HG02885 (cell line): ENCODE results near the gene NEGR1.
"Not testable (repeated sequence)": the region's sequence is repeated elsewhere in the genome, so short reads cannot be mapped to it uniquely, and the experiment has no call there.

Experiments used
- ATAC-seq: cut with Tn5 transposase; IDR thresholded peaks from one replicate; pipeline ENCODE4 v1.9.1; 2021; ENCODE audit warnings: mild to moderate bottlenecking; ENCODE audit not compliant: unreplicated experiment, poor library complexity

Gene NEGR1

DNA sequence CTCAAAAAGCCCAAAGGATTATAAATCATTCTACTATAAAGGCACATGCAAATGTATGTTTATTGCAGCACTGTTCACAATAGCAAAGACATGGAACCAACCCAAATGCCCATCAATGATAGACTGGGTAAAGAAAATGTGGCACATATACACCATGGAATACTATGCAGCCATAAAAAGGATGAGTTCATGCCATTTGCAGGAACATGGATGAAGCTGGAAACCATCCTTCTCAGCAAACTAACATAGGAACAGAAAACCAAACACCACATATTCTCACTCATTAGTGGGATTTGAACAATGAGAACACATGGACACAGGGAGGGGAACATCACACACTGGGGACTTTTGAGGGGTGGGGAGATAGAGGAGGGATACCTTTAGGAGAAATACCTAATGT, 46.4 kb downstream of the NEGR1 start:
- not testable (repeated sequence) for ATAC-seq

DNA sequence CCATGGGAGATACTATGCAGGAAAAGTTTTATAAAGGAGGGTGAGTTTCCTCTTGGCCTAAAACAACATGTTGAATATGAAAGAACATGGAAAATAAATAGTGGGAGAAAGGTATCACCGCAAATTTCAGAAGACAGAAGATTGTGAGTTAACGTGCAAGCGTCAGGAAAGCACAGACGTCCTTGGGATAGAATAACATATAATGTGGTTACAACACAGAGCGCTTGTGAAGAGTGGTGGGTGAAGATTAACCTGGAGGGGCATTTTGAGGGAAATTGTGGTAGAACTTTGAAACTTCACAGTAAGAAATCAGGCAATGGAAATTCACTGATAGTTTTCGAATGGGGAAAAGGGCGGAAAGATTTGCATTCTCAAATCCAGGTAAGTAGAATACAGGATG, 47.3 kb downstream of the NEGR1 start:
- no peak for ATAC-seq

DNA sequence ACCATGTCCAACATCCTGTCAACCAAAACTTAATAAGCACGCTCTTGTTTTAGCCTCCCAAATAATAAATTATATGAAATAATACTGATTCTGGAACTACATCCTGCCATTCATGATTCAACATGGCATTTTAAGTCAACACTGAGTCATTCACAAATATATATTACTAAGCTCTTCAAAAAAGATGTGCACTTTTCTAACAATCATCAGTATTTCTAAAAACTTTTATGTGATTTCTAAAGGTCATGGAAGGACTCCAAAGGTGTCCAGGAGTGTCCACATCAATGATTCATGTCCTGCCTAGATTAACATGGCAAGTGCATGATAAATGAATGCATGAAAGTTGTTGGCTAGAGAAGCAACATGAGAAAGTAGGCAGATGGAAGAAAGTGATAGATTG, 51.6 kb downstream of the NEGR1 start:
- no peak for ATAC-seq

DNA sequence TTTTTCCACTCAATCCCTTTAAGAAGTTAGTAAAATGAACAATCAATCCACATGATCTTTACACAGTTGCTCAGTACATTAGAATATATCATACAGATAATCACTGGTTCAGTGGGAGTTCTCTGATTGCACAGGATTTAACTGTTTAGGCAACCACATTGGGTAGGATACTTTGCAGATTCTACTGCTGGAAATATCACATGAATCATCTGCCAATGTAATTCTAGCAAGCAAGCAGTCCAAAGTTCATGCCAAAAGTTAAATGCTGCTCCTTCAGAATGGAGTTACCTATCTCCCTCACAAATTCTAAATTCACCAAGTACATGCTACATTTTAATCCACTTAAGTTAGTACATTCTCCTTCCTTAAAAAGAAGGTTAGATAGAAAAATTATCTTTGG, 52.4 kb downstream of the NEGR1 start:
- no peak for ATAC-seq

DNA sequence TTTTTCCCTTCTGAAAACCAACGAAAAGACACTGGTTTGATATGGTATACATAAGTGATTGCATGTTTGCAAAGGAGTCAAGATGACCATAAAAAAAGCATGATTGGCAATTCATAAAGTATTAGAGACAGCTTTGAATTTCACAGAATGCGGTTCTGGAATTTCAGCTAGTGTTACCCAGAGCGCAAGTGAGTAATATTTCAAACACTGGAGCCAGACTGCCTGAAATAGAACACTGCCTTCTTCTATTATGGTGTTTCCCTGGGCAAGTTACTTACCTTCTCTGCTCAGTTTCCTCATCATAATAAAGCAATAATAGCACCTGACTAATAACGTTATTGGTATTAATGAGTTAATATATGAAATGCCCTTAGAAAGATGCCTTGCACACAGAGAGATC, 54.7 kb downstream of the NEGR1 start:
- ATAC-seq = no peak

DNA sequence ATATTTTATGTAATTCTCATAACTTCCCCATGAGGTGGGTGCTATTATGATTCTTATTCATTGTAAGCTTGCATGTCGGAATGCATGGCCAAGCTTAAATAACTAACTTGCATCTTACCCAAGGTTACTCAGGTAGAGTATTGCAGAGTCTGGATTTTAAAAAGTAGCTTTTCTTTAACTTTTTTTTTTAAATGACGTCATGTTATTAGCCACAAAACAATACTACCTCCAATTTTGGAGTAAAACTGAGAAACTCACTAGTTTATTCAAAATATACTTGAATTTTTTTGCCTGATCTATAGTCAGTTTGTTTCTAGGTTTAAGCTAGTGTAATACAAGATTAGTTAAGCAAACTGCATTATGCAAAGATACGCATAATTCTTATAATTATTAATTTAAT, 57.8 kb downstream of the NEGR1 start:
- ATAC-seq = no peak

DNA sequence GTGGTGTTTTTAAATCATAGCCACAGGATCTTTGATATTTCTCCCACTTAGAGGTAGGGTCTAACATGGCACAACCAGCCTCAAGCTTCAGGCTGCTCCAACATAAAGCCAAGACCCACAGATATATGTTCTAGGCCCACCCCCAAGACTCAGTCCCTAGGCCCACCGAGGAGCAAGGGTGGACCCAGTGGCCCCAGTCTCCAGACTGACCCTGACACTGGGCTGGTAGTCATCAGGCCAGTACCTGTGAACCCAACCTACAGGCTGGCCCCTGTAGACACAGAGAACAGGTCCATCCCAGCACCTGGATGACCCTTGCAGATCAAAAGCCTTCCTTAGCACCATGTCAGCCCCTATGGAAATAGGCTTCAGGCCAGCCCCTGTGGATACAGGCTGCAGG, 60.5 kb downstream of the NEGR1 start:
- ATAC-seq = no peak

DNA sequence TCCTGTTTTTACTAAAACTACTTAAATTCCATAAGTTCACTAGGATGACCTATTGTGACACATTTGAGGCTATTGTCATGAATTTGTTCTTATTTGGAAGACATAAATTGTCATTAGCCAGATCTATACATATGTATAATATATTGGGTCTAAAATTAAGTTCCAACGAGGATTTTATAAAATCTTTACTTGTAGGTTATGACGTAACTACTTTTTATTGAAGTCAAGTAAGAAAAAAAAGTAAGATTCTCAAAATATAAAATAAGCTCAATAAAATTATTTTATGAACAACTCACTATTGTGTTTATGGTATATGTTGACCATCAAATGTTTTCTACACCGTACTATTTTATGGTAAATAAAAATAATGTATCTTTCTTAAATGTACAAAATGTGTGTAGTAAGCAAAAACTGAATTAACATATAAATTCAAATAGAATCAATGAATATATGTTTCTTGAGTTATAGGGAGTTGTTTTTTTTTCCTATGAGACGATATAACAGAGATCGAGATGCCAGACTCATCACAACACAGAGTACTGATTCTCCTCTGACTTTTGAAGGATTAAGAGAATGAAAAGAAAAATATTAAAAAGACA, 64.1 kb downstream of the NEGR1 start:
- ATAC-seq = no peak

DNA sequence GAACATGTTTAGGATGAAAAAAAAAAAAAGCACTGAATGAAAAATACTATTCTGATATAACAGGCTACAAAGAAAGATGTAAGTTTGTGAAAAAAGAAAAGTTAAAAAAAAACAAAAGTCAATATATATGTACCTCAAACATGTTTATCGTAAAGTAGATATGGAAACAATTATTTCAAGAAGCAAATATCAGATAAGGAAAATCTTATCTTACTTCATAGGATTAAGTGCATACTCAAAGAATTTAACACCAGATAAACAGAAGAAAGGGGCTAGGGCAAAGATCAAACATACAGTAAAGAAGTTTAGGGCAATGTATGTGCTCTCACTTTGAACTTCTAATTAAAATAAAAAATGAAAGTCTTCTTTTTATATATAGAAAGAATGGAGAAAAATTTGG, 75.3 kb downstream of the NEGR1 start:
- no peak for ATAC-seq

DNA sequence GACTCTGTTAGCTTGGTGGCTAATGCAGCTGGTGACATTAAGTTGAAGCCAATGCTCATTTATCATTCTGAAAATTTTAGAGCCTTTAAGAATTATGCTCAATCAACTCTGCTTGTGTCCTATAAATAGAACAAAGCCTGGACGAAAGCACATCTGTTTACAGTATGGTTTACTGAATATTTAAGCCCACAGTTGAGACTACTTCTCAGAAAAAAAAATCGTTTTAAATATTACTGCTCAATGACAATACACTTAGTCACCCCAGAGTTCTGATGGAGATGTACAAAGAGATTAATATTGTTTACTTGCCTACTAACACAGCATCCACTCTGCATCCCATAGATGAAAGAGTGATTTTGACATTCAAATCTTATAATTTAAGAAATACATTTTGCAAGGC, 79.6 kb downstream of the NEGR1 start:
- ATAC-seq = no peak

DNA sequence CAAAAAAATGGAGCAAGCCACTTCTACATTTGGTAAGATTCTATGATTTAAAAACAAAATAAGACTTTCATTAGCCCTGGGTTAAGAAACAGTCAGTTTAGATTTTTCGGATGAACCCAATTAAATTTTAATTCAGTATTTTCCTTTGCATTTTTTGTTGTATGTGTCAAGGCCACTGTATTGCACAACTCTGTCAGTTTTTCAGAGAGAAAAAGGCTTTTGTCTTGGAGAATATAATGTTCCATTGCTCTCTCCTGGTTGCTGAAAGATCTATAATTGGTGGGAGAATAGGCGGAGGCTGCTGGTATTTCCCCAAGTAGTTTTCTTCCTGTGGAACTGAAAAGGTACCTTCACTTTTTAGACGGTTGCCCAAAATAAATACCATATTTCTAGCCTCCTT, 84.6 kb downstream of the NEGR1 start:
- no peak for ATAC-seq

DNA sequence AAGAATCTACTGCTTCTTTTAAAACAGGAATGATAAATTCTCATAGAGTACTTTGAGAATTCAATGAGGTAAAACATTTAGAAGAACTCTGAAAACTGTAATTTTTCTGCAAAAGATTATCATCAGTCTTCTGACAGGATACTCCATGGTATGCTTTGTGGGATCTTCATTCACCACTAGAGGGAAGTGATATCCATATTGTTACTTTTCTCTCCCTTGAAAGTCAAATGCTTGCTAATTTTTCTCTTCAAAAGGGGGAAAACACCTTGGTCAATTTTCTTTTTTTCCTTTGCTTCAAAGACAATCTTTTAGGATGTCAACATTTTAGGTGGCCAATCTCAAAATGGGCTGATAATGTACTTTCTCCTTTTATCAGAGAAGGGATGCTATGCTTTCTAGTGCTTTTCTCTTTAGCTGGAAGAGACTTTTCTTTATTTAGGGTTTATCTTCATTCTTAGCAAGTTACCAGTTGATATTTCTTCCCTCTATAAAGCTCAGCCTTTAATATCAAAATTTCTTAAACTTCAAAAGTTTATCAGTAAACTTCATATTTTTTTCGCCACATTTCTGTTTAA, 95.5 kb downstream of the NEGR1 start:
- ATAC-seq = peak; percentile 35

DNA sequence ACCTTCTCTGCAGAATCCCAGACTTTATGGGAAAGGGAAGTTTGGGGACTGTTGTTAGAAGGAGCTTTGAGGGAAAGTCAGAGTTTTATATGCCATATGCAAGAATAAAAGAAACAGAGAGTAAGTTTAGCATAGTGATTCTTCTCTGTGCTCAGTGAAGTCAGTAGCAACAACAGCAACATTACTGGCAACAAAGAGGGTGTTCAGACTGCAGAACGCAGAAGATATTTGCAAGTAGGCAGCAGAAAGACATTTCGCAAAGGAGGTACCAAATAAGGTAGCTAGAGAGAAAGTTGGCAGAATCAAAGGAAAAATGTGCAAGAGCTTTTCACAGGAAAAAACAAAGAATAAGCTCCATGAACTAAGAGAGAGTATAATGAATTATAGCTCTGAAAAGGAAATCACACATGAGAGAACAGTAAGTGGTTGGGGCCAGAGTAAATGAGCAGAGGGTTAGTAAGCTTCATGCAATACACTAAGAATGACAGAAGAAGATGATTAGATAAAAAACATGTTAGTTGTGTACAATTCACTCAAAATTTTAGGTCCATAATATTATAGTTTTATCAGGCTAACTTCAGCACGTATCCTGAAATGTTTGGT, 98.1 kb downstream of the NEGR1 start:
- no peak for ATAC-seq

DNA sequence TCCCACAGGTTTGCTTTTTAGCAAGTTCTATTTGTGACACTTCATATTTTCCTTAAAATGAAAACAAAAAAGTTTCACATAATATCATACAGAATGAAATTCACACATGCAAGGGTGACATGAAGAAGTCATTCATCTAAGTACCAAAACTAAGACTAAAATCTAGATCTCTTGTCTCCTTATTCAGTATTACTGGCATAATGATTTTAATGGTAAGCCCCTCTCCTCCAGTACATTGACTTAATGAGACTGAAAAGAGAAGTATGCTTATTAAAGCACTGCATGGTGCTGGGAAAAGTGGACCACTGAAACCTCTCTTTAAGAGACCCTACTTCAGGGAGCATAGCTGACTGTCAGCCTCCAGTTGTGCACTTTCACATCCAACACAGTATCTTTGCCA, 99.5 kb downstream of the NEGR1 start:
- ATAC-seq = no peak

DNA sequence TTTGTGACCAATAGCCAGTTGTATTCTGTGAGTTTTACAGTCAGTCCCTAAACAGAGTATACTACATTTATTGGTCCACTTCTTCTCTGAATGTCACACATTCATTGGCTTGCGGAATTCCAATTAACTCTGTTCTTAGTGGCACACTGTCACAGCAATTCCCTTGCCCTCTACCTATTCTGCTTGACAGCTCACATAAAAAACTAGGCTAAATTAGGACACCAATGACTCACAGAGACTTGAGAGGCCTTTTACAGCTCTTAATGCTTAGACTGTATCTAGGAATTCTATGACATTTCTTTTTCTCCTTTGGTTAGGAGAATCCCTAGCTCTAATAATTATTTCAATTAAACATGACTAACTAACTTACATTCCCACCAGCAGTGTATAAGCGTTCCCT, 104.1 kb downstream of the NEGR1 start:
- ATAC-seq = no peak

DNA sequence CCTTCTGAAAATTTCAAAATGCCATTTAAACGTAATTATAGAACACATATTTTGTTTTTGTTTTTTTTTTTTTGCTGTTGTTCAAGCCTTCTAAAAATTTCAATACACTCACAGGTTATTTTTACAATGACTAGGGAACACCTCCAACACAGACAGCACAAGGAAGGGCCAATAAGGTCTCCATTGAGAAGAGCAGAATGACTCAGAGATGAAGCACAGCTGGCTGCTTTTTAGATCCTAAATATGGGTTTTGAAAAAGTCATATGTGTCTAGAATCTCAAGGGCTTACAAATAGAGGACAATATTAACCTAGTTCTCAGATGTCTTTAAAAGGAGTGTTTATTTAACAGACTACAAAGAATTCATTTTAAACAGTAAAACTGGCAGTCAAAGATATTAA, 104.6 kb downstream of the NEGR1 start:
- no peak for ATAC-seq

DNA sequence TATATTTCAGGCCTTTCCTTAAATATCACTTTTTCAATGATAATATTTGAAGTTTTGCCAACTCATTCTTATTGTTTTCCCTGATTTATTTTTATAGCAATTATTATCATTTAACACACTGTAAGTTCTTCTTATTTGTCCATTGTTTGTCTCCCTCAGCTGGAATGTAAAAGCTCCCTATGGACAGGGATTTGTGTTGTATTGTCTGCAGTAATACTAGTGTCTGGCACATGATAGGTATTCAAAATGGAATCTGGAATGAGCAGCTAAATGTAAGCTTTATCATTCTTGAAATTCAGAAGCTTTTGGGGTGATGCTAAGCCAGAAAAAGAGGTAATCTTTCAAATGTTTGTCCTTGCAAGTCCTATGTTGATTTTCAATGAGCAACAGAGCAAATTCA, 112.1 kb downstream of the NEGR1 start:
- no peak for ATAC-seq

DNA sequence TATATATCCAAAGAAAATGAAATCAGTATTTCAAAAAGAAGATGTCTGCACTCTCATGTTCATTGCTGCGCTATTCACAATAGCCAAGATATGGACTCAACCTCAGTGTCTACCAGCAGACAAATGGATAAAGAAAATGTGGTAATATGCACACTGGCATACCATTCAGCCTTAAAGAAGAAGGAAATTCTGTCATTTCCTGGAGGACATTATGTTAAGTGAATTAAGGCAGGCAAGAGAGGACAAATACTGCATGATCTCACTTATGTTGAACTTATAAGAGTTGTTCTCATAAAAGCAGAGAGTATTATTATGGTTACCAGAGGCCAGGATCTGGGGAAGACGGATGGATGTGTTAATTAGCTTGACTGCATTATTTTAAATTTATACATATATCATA, 115.9 kb downstream of the NEGR1 start:
- no peak for ATAC-seq

DNA sequence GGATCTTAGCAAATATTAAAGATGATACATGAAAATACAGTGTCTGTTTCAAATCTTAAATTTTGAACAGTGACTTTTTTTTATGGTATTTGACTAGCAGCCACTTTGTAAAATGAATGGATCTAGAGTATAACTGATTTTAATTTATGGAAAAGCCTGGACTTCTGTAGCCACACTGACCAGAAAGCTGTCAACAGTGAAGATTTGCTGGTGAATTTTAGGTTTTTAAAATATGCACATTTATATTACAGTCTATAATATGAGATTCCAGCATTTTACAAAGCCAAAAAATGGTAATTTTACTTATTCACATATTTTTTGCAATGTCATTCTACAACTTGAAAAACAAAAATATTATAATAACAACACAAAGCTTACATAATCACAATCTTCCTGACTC, 131.8 kb downstream of the NEGR1 start:
- ATAC-seq = no peak

DNA sequence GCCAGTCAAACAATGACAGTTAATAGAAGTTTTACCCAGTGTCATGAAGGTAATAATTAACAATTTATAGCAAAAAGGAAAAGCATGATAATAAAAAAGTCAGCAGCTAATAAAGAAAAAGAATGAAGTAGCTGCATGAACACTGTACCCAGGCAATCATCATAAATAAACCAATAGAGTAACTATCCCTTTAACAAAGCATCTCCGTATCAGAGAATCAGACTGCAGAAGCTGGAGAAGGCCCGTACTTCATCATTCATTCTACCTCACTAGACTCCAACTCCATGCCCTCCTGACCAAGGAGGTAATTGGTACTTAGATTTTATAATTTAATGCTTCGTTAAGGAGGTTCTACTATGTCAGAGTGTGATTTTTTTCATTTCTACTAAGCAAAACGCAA, 140.5 kb downstream of the NEGR1 start:
- no peak for ATAC-seq

DNA sequence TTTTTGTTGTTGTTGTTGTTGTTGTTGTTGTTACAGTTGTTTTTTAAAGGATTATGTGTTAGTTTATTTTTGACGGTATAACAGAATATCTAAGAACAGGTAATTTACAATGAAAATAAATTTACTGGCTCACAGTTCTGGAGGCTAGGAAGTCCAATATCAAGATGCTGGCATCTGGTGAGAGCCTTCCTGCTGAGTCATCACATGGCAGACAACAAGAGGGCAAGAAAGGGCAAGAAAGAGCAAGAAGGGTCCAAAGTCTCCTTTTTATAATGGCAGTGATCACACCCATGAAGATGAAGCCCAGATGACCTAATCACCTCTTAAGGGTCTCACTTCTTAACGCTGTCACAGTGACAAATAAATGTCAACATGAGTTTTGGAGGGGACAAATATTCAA, 142.1 kb downstream of the NEGR1 start:
- no peak for ATAC-seq

DNA sequence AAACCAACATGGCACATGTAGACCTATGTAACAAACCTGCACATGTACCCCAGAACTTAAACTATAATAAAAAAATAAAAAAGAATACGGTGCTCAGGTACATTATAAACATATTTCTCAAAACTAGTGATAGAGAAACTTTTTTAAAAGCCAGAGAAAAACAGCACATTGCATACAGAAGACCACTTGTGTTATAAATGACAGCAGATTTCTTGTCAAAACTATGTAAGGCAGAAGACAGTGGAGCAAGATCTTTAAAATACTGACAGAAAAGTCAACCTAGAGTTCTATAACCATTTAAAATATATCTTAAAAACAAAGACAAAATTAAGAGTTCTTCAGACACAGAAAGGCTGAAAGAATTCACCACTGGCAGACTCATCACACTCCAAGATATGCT, 144.7 kb downstream of the NEGR1 start:
- no peak for ATAC-seq
